ENCODE measurements around the gene SRCIN1. TPM values are rescaled to one million over a fixed set of nuclear protein-coding genes. Genes with fewer than 3 reads are reported as not detected.

Gene SRCIN1
- total RNA-seq, 1 experiment from 2014 or later = 25.8 TPM

- no peaks in the 10 kb centered on the region for H3K27me3 ChIP-seq (replicated peaks; ENCODE audit: control insufficient read depth, insufficient read depth, low read length)
- TF ChIP-seq CTCF (IDR thresholded peaks at IDR 0.05; ENCODE audit: insufficient read depth in 1 of 2, low read depth in 1 of 2, low read length in 1 of 2, severe bottlenecking in 1 of 2, unreplicated experiment in 1 of 2) = no peak
- H3K27me3 Mint-ChIP-seq (ENCODE audit: insufficient read depth, unreplicated experiment) = no peaks in the 10 kb centered on the region
- no peaks in the 10 kb centered on the region for H3K4me1 ChIP-seq
- H3K4me3 Mint-ChIP-seq (ENCODE audit: unreplicated experiment) = no peak overlapping the region
- no peaks in the 10 kb centered on the region for H3K36me3 ChIP-seq (ENCODE audit: control insufficient read depth, insufficient read depth, low read length)
- ChIA-PET CTCF (interaction anchor here (0.6 to 1.3 kb wide), 3 partner anchors 11 to 452 kb away, joined by 3 to 8 read pairs (median 4); no protein-coding TSS in a partner anchor), POLR2A (interaction anchor here (0.5 kb wide), 1 partner anchor 101 kb away, joined by 6 read pairs; no protein-coding TSS in a partner anchor)
- H3K9me3 ChIP-seq = no peaks in the 10 kb centered on the region
- intact Hi-C loops (cut with micrococcal nuclease; ENCODE audit: unreplicated experiment) = no loop called here
- H3K36me3 Mint-ChIP-seq (ENCODE audit: insufficient read depth, unreplicated experiment) = peaks cover 19% of the 10 kb centered on the region
- BruUV-seq (replicated peaks) = no TSS peak
- DNase-seq = no peak
- H3K4me3 ChIP-seq (ENCODE audit: low read depth, low read length) = no peak overlapping the region
- peak overlapping the region; percentile 40 for H3K27ac Mint-ChIP-seq (ENCODE audit: unreplicated experiment)
- no peaks in the 10 kb centered on the region for H3K9me3 Mint-ChIP-seq (ENCODE audit: unreplicated experiment)
- H3K4me1 Mint-ChIP-seq (ENCODE audit: low read depth, unreplicated experiment) = no peaks in the 10 kb centered on the region
These were observed 58.3 kb downstream of the SRCIN1 start for GRCh38 chr17:38547444-38547843.

GRCh38 chr17:38546396-38546795 lies 59.4 kb downstream of the SRCIN1 start:
- Histone ChIP-seq H3K4me3 (ENCODE audit: low read depth, low read length) (no peak overlapping the region), H3K27me3 (replicated peaks; ENCODE audit: control insufficient read depth, insufficient read depth, low read length) (no peaks in the 10 kb centered on the region), H3K4me1 (no peaks in the 10 kb centered on the region), H3K36me3 (ENCODE audit: control insufficient read depth, insufficient read depth, low read length) (no peaks in the 10 kb centered on the region), H3K9me3 (no peaks in the 10 kb centered on the region)
- BruUV-seq (replicated peaks) = no TSS peak
- ChIA-PET POLR2A (no interaction called here), CTCF (interaction anchor here (2.1 kb wide), 1 partner anchor 11 kb away, joined by 17 read pairs; no protein-coding TSS in a partner anchor)
- no peaks in the 10 kb centered on the region for H3K9me3 Mint-ChIP-seq (ENCODE audit: unreplicated experiment)
- no peak overlapping the region for H3K27ac Mint-ChIP-seq (ENCODE audit: unreplicated experiment)
- no peaks in the 10 kb centered on the region for H3K4me1 Mint-ChIP-seq (ENCODE audit: low read depth, unreplicated experiment)
- peaks cover 15% of the 10 kb centered on the region for H3K36me3 Mint-ChIP-seq (ENCODE audit: insufficient read depth, unreplicated experiment)
- intact Hi-C loops (cut with micrococcal nuclease; ENCODE audit: unreplicated experiment) = loop anchor here (1.0 kb wide), 1 partner anchor 60 kb away; no protein-coding TSS in a partner anchor
- H3K4me3 Mint-ChIP-seq (ENCODE audit: unreplicated experiment) = no peak overlapping the region
- no peak for DNase-seq
- no peak for TF ChIP-seq CTCF (IDR thresholded peaks at IDR 0.05; ENCODE audit: insufficient read depth in 1 of 2, low read depth in 1 of 2, low read length in 1 of 2, severe bottlenecking in 1 of 2, unreplicated experiment in 1 of 2)
- H3K27me3 Mint-ChIP-seq (ENCODE audit: insufficient read depth, unreplicated experiment) = no peaks in the 10 kb centered on the region

GRCh38 chr17:38545531-38546225 lies 60.1 kb downstream of the SRCIN1 start:
- no peaks in the 10 kb centered on the region for H3K27me3 ChIP-seq (replicated peaks; ENCODE audit: control insufficient read depth, insufficient read depth, low read length)
- ChIA-PET POLR2A (interaction anchor here (0.5 kb wide), 1 partner anchor 12 kb away, joined by 4 read pairs; no protein-coding TSS in a partner anchor), CTCF (interaction anchor here (0.9 to 2.1 kb wide), 2 partner anchors 12 to 118 kb away, joined by 3 to 17 read pairs; no protein-coding TSS in a partner anchor)
- Mint-ChIP-seq H3K4me1 (ENCODE audit: low read depth, unreplicated experiment) (no peaks in the 10 kb centered on the region), H3K36me3 (ENCODE audit: insufficient read depth, unreplicated experiment) (peaks cover 15% of the 10 kb centered on the region), H3K4me3 (ENCODE audit: unreplicated experiment) (no peak overlapping the region), H3K27ac (ENCODE audit: unreplicated experiment) (no peak overlapping the region), H3K9me3 (ENCODE audit: unreplicated experiment) (no peaks in the 10 kb centered on the region), H3K27me3 (ENCODE audit: insufficient read depth, unreplicated experiment) (no peaks in the 10 kb centered on the region)
- BruUV-seq (replicated peaks) = no TSS peak
- H3K36me3 ChIP-seq (ENCODE audit: control insufficient read depth, insufficient read depth, low read length) = no peaks in the 10 kb centered on the region
- no peak for TF ChIP-seq CTCF (IDR thresholded peaks at IDR 0.05; ENCODE audit: insufficient read depth in 1 of 2, low read depth in 1 of 2, low read length in 1 of 2, severe bottlenecking in 1 of 2, unreplicated experiment in 1 of 2)
- intact Hi-C loops (cut with micrococcal nuclease; ENCODE audit: unreplicated experiment) = loop anchor here (1.0 kb wide), 1 partner anchor 61 kb away; no protein-coding TSS in a partner anchor
- DNase-seq = no peak
- H3K4me3 ChIP-seq (ENCODE audit: low read depth, low read length) = no peak overlapping the region
- H3K4me1 ChIP-seq = no peaks in the 10 kb centered on the region
- no peaks in the 10 kb centered on the region for H3K9me3 ChIP-seq
